ENCODE results near the gene PDIA4.
"Not testable (repeated sequence)": the region's sequence is repeated elsewhere in the genome, so short reads cannot be mapped to it uniquely, and the experiment has no call there.

DNA sequence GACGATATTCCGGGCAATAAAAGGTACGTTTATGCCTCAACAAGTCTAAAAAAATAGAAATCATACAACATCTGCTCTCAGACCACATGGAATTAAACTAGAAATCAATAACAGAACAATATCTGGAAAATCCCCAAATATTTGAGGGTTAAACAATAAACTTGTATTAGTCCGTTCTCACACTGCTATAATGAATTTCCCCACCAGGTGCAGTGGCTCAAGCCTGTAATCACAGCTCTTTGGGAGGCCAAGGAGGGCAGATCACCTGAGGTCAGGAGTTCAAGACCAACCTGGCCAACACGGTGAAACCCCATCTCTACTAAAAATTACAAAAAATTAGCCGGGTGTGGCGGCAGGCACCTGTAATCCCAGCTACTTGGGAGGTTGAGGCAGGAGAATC lies 49.2 kb downstream of the PDIA4 start:
- TF ChIP-seq, protein P1, sequence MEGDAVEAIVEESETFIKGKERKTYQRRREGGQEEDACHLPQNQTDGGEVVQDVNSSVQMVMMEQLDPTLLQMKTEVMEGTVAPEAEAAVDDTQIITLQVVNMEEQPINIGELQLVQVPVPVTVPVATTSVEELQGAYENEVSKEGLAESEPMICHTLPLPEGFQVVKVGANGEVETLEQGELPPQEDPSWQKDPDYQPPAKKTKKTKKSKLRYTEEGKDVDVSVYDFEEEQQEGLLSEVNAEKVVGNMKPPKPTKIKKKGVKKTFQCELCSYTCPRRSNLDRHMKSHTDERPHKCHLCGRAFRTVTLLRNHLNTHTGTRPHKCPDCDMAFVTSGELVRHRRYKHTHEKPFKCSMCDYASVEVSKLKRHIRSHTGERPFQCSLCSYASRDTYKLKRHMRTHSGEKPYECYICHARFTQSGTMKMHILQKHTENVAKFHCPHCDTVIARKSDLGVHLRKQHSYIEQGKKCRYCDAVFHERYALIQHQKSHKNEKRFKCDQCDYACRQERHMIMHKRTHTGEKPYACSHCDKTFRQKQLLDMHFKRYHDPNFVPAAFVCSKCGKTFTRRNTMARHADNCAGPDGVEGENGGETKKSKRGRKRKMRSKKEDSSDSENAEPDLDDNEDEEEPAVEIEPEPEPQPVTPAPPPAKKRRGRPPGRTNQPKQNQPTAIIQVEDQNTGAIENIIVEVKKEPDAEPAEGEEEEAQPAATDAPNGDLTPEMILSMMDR (IDR thresholded peaks at IDR 0.05) = not testable (repeated sequence)
- not testable (repeated sequence) for TF ChIP-seq POLR2A (IDR thresholded peaks at IDR 0.05)

All from esophagus squamous epithelium (tissue), 4 donors.